ENCODE measurements around the gene GDF7.
"Not testable (repeated sequence)": the region's sequence is repeated elsewhere in the genome, so short reads cannot be mapped to it uniquely, and the experiment has no call there.

Gene GDF7

DNA sequence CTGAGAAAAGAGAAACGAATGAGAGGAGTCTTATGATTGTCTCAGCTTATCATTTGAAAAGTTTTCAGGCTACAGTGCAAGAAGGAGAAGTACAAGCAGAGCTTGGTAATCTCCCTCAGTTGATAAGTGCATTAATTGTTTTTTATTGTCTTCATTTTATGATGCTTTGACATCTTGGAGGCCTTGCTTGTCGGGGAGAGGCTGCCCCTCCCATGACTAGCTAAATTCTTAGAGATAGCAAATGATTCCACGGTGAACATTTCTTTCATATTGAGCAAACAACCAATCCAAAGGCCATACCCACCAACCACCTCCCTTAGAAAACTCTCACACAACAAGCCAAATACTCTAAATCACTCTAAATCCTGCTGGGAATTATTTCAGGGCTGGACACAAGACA is 39.8 kb downstream of the GDF7 start:
- no peak for DNase-seq

DNA sequence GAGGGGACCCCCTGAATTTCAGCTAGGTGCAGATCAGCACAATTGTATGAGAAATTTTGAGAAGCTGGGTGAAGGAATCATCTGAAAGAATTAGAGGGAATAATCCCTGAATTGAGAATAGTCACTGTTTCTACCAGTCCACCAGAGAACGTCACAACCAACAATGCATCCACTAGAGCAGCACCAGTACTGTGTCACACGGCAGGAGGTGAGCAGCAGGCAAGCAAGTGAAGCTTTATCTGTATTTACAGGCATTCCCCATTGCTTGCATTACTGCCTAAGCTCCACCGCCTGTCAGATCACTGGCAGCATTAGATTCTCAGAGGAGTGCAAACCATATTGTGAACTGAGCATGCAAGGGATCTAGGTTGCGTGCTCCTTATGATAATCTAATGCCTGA is 40.7 kb downstream of the GDF7 start:
- DNase-seq = no peak

DNA sequence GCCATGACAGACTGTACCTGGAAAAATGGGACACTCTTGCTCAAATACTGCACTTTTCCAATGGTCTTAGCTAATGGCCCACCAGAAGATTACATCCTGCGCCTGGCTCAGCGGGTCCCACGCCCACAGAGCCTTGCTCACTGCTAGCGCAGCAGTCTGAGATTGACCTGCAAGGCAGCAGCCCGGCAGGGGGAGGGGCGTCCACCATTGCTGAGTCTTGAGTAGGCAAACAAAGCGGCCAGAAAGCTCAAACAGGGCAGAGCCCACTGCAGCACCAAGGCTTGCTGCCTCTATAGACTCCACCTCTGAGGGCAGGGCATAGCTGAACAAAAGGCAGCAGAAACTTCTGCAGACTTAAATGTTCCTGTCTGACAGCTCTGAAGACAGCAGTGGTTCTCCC is 44.7 kb downstream of the GDF7 start:
- DNase-seq = not testable (repeated sequence)

GRCh38 chr2:20713585-20713984 is 46.6 kb downstream of the GDF7 start:
- DNase-seq = not testable (repeated sequence)

DNA sequence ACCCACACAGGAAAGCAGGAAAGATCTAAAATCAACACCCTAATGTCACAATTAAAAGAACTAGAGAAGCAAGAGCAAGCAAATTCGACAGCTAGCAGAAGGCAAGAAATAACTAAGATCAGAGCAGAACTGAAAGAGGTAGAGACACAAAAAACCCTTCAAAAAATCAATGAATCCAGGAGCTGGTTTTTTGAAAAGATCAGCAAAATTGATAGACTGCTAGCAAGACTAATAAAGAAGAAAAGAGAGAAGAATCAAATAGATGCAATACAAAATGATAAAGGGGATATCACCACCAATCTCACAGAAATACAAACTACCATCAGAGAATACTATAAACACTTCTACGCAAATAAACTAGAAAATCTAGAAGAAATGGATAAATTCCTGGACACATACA is 47.5 kb downstream of the GDF7 start:
- not testable (repeated sequence) for DNase-seq

- not testable (repeated sequence) for DNase-seq
Measured at GRCh38 chr2:20716164-20716563, 49.2 kb downstream of the GDF7 start.

GRCh38 chr2:20717641-20718040 is 50.7 kb downstream of the GDF7 start:
- DNase-seq = no peak

- no peak for DNase-seq
Measured at GRCh38 chr2:20722592-20723240, 55.8 kb downstream of the GDF7 start.

GRCh38 chr2:20723543-20723942 is 56.6 kb downstream of the GDF7 start:
- DNase-seq = no peak

- no peak for DNase-seq
Measured at GRCh38 chr2:20724500-20725053, 57.6 kb downstream of the GDF7 start.

- no peak for DNase-seq
Measured at GRCh38 chr2:20725782-20726181, 58.8 kb downstream of the GDF7 start.

DNA sequence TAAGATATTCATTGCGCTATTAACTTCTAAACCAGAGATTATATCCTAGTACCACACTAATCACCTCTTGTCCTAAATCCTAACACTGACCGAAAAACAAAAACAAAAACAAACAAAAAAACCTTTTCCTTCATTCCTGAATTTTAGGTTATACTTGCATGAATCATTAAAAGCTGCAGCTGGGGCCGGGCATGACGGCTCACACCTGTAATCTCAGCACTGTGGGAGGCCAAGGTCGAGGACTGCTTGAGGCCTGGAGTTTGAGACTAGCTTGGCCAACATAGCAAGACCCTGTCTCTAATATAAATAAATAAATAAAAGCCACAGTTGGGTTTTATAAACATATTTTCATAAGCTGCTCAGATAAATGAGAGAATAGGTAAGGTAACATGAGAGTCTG is 60.0 kb downstream of the GDF7 start:
- no peak for DNase-seq

GRCh38 chr2:20728114-20728758 is 61.3 kb downstream of the GDF7 start:
- no peak for DNase-seq

All from NCI-H187 (cell line).